NOMO-1 treated with DMSO at 0.1 percent for 48 hours (cell line): ENCODE data around the gene FAM149A.

Experiments
- DNase-seq: peaks from one replicate; lab custom pipeline; 2025; ENCODE audit not compliant: unreplicated experiment; lab: John Stamatoyannopoulos, UW

The FAM149A gene

GRCh38 chr4:186151499-186151898, 47.0 kb downstream of the FAM149A start:
- DNase-seq: no peak

DNA sequence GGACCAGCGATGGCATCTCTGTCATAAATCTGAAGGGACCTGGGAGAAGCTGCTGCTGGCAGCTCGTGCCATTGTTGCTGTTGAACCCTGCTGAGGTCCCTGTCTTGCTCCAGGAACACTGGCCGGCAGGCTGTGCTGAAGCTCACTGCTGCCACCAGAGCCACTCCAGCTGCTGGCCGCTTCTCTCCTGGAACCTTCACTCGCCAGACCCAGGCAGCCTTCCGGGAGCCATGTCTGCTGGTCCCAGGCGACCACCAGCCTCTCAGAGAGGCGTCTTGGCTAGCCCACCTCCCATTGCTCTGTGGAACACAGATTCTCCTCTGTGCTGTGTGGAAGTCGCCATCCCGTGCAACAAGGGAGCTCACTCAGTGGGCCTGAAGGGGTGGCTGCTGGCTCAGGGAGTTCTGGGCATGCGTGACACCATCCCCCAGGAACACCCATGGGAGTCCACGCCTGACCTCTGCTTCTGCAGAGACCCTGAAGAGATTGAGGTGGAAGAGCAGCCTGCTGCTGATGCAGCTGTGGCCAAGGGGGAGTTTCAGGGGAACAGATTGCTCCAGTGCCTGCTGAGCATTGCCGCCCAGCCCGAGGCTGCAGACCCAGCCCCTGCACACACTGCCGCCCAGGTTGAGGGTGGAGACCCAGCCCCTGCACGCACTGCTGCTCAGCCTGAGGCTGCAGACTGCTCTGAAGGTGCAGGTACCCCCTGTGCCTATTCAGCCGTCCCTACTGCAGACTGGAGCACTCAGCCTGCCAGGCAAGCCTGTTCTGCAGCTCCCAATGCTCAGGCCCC, 53.7 kb downstream of the FAM149A start:
- DNase-seq: no peak

DNA sequence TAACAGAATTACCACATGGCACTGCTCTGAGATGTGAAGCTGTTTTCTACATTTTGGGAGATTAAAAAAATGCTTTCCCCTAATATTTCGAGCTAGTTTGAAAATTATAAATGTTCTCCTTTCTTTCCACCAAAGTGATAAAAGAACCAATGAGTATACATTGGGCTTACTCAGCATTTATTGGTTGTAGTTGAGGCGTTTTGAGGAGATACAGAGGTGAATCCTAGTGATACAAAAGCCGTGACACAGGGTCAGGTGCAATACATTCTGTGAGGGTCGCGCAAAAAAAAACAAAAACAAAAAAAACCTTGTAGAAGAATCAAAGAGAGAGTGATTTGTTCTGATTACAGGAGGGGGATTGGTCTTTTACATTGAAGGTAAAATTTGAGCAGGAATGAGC, 54.5 kb downstream of the FAM149A start:
- no peak for DNase-seq

- DNase-seq: no peak
Observed at GRCh38 chr4:186159613-186160012, 55.1 kb downstream of the FAM149A start.

DNA sequence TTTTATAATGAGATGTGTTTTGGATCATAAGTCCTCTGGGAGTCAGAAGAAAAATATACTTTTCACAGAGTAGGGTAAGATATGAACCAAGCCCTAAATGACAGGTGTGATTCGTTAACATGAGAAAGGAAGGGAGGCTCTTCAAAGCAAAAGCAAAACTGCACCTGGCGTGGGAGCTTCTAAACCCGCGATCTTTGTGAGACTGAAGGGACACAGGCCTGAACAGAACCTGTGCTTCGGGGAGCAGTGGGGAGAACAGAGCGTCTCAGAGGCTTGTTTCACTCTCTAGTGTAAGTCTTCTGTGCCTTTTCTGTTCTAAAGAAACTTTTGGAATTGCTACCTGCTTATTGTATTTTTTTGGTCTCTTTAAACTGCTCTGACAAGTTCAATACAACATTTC, 56.6 kb downstream of the FAM149A start:
- DNase-seq: no peak

DNA sequence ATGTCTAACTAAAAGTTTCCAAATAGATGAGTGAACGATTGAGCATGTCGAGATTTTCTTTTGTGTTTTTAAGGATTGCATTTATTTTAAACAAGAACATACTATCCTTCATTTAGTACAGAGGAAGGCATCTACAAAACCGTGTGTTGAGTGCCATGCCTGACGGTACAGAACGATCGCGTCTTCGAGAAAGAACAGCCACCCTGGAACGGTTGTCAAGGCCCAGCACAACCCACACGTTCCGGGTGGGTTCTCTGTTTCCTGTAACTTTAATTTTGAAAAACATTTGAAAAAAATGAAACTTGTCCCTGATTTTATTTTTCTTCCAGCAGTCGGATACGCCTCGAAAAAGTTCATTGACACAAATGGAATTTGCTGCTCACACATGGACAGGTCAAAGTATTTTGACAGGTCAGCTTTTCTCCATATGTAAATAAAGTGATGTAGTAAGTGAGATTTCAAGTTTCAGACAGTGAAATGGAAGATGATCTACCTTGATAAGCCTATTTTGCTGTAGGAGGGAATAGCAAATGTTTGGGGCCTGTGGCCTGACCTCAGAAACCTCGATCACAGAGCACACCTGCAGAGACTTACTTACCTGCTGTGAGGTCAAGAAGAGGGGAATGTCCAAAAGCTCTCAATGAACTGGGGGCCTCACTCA, 62.5 kb downstream of the FAM149A start:
- DNase-seq: no peak

DNA sequence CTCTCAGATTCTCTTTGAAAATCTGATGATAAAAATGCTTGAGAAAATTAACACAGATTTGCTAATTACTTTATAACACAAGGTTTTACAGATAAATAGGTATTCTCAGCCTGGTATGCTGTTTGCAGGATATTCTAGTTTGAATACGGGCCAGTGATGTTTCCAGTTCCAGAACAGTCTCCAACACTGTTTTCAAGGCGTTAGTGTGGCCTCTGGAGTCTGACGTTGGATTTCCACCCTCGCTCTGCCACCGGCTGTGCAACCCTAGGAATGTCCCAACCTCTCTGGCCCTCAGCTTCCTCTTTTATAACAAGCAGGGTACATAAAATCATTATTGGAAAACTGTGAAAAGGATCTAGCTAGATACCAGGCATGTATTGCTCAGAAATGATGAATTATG, 63.1 kb downstream of the FAM149A start:
- DNase-seq: no peak

GRCh38 chr4:186168750-186169149, 64.2 kb downstream of the FAM149A start:
- no peak for DNase-seq

- no peak for DNase-seq
Observed at GRCh38 chr4:186169333-186169944, 64.9 kb downstream of the FAM149A start.

- no peak for DNase-seq
Observed at GRCh38 chr4:186169945-186170802, 65.7 kb downstream of the FAM149A start.

- DNase-seq: no peak
Observed at GRCh38 chr4:186170966-186171365, 66.5 kb downstream of the FAM149A start.

- DNase-seq: no peak
Observed at GRCh38 chr4:186172546-186172945, 68.0 kb downstream of the FAM149A start.

DNA sequence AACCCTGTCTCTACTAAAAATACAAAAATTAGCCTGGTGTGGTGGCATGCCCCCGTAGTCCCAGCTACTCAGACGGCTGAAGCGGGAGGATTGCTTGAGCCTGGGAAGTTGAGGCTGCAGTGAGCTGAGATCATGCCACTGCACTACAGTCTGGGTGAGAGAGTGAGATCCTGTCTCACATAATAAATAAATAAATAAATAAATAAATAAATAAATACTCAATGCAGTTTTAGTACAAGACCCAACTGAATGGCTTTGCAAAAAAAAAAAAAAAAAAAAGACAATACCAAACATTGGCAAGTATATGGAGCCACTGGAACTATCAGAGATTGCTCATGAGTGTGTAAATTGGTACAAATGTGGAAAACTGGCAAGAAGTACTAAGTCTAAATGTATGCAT, 83.6 kb downstream of the FAM149A start:
- DNase-seq: no peak

- no peak for DNase-seq
Observed at GRCh38 chr4:186189656-186190055, 85.2 kb downstream of the FAM149A start.

GRCh38 chr4:186190581-186191199, 86.2 kb downstream of the FAM149A start:
- peak; percentile 28 for DNase-seq

- DNase-seq: peak; percentile 75
Observed at GRCh38 chr4:186191200-186192065, 86.9 kb downstream of the FAM149A start, which contains the start of gene CYP4V2. TSS of gene CYP4V2 (plus strand) at chr4:186191567. CDS start at chr4:186191824, 257 bp downstream.

DNA sequence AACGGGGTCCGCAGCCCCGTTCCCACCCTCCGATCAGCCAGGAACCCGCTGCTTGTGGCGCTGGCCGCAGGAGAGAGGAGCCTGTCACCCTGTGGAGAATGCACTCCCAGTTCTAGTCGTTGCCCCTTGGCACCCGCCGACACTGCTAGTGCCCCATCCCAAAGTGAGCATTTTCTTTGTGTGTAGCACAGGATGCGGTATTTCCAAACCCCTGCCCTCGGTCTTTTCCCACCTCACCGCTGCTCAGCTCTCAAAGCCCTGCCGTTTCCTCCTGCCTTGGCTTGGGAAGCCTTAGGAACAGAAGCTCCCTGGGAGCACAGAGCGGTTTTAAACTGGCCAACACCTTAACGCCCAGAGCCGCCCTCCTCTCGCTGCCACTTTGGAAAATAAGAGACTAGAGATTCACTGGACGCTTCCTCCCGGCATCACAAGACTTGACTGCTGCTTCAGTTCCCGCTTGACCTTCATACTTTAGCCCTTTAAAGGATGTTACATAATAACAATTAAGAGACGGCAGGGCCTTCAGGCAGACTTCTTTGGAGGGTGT, 87.6 kb downstream of the FAM149A start:
- peak; percentile 26 for DNase-seq

GRCh38 chr4:186193851-186194250, 89.3 kb downstream of the FAM149A start:
- no peak for DNase-seq

GRCh38 chr4:186196063-186196462, 91.6 kb downstream of the FAM149A start:
- DNase-seq: no peak
